Calu3 (cell line): ENCODE measurements around the gene CXXC4. TPM values are rescaled to one million over a fixed set of nuclear protein-coding genes. Genes with fewer than 3 reads are reported as not detected.

ENCODE experiments used
- BruUV-seq: library from RNA; stranded (reverse); fragments of 400-500 nt; replicated peaks from 2 replicates; lab custom pipeline; 2021; lab: Mats Ljungman, UMichigan
- CTCF ChIA-PET: fragments of 300-600 bp; sonication (Branson Sonifier 250); formaldehyde crosslinking; loops from one replicate; lab custom pipeline; 2022; ENCODE audit warnings: antibody characterized with exemption; lab: Charles Lee
- DNase-seq: peaks from one replicate; pipeline ENCODE4 v3.0.0; 2022
- H3K27ac Mint-ChIP-seq: one replicate; pipeline ENCODE4 v1.8.0; 2022; ENCODE audit warnings: mixed read lengths; ENCODE audit not compliant: unreplicated experiment
- H3K27me3 Mint-ChIP-seq: one replicate; pipeline ENCODE4 v1.8.0; 2022; ENCODE audit warnings: mixed read lengths; ENCODE audit not compliant: unreplicated experiment
- H3K36me3 Mint-ChIP-seq: one replicate; pipeline ENCODE4 v1.8.0; 2022; ENCODE audit warnings: mild to moderate bottlenecking, moderate library complexity, mixed read lengths; ENCODE audit not compliant: insufficient read depth, unreplicated experiment
- H3K4me1 Mint-ChIP-seq: one replicate; pipeline ENCODE4 v1.8.0; 2022; ENCODE audit warnings: mild to moderate bottlenecking, low read depth, mixed read lengths; ENCODE audit not compliant: unreplicated experiment
- H3K4me3 Mint-ChIP-seq: one replicate; pipeline ENCODE4 v1.8.0; 2022; ENCODE audit warnings: mild to moderate bottlenecking, low read depth, moderate library complexity, mixed read lengths; ENCODE audit not compliant: unreplicated experiment
- H3K9me3 Mint-ChIP-seq: one replicate; pipeline ENCODE4 v1.8.0; 2022; ENCODE audit warnings: low read depth, mixed read lengths; ENCODE audit not compliant: unreplicated experiment
- CTCF ChIP-seq: fragments of 200-600 bp; IDR thresholded peaks from one replicate; pipeline ENCODE4 v1.8.0; 2022; ENCODE audit warnings: antibody characterized with exemption; ENCODE audit not compliant: unreplicated experiment
- intact Hi-C: fragments of 100-400 bp; cut with micrococcal nuclease; formaldehyde crosslinking; loops from one replicate; pipeline ENCODE4 v1.10.0; 2022; ENCODE audit not compliant: unreplicated experiment
- total RNA-seq: library from RNA; stranded (reverse); gene quantifications from 2 replicates; pipeline ENCODE4 v1.2.3, GENCODE V29; 2022

Gene CXXC4
- total RNA-seq, 1 experiment from 2014 or later = 0.66 TPM

- Mint-ChIP-seq H3K4me3 (no peak overlapping the region), H3K27ac (no peak overlapping the region), H3K9me3 (peaks cover 2% of the 10 kb centered on the region), H3K36me3 (no peaks in the 10 kb centered on the region), H3K27me3 (no peaks in the 10 kb centered on the region), H3K4me1 (no peaks in the 10 kb centered on the region)
- intact Hi-C loops = no loop called here
- CTCF ChIA-PET = no interaction called here
- no peak for DNase-seq
- no peak for TF ChIP-seq CTCF
- no TSS peak for BruUV-seq
Measured at GRCh38 chr4:104436542-104436941, 58.2 kb downstream of the CXXC4 start.

GRCh38 chr4:104429150-104429741, 65.4 kb downstream of the CXXC4 start:
- intact Hi-C loops = no loop called here
- no peaks in the 10 kb centered on the region for H3K9me3 Mint-ChIP-seq
- no peak overlapping the region for H3K4me3 Mint-ChIP-seq
- H3K36me3 Mint-ChIP-seq = peaks cover 5% of the 10 kb centered on the region
- no peak overlapping the region for H3K27ac Mint-ChIP-seq
- no TSS peak for BruUV-seq
- no peak for DNase-seq
- no peaks in the 10 kb centered on the region for H3K27me3 Mint-ChIP-seq
- CTCF ChIA-PET = no interaction called here
- no peak for TF ChIP-seq CTCF
- H3K4me1 Mint-ChIP-seq = no peaks in the 10 kb centered on the region

GRCh38 chr4:104425948-104426347, 68.7 kb downstream of the CXXC4 start:
- Mint-ChIP-seq H3K36me3 (peaks cover 5% of the 10 kb centered on the region), H3K27me3 (no peaks in the 10 kb centered on the region), H3K4me3 (no peak overlapping the region), H3K9me3 (no peaks in the 10 kb centered on the region), H3K4me1 (no peaks in the 10 kb centered on the region), H3K27ac (no peak overlapping the region)
- CTCF ChIA-PET = no interaction called here
- no TSS peak for BruUV-seq
- intact Hi-C loops = no loop called here
- no peak for DNase-seq
- TF ChIP-seq CTCF = no peak

- Mint-ChIP-seq H3K9me3 (no peaks in the 10 kb centered on the region), H3K36me3 (peaks cover 5% of the 10 kb centered on the region), H3K27ac (peak overlapping the region; percentile 35), H3K4me3 (peak overlapping the region; percentile 58), H3K4me1 (no peaks in the 10 kb centered on the region), H3K27me3 (no peaks in the 10 kb centered on the region)
- CTCF ChIA-PET = no interaction called here
- no peak for TF ChIP-seq CTCF
- BruUV-seq = no TSS peak
- intact Hi-C loops = no loop called here
- no peak for DNase-seq
Measured at GRCh38 chr4:104424989-104425388, 69.7 kb downstream of the CXXC4 start.
